Caki2 (cell line): ENCODE results near the gene ATRNL1. TPM values are rescaled to one million over a fixed set of nuclear protein-coding genes. Genes with fewer than 3 reads are reported as not detected.
"Not testable (repeated sequence)": the region's sequence is repeated elsewhere in the genome, so short reads cannot be mapped to it uniquely, and the experiment has no call there.

ENCODE experiments used
- DNase-seq: peaks from one replicate; pipeline ENCODE4 v3.0.0-alpha.2; 2015; ENCODE audit warnings: low read depth
- in situ Hi-C: cut with HindIII; loops from 2 replicates; pipeline ENCODE4 v1.10.0; 2016; ENCODE audit warnings: low sequenced_read_pairs, low pct_unique_long_range_greater_than_20kb, mixed read lengths
- total RNA-seq: library from RNA; depleted of rRNA; stranded (reverse); fragments of >200 nt; shearing (Covaris generic); gene quantifications from 2 replicates; pipeline ENCODE4 v1.2.3, GENCODE V29; 2014; ENCODE audit warnings: low replicate concordance

The ATRNL1 gene
- total RNA-seq, 1 experiment from 2014 or later: 137 TPM

DNA sequence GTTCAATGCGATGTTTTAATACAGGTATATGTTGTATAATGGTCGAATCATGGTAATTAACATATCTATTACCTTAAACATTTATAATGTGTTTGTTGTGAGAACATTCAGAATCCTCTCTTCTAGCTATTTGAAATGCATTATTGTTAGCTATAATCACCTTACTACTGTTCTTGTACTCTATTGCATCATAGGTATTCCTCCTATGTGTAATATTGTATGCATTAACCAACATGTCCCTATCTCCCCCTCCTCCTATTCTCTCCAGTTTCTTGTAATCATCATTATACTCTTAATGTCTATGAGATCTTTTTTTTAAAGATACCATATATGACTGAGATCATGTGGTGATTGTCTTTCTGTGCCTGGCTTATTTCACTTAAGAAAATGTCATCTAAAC is 235.2 kb downstream of the ATRNL1 start:
- DNase-seq: no peak
- in situ Hi-C loops: no loop called here

DNA sequence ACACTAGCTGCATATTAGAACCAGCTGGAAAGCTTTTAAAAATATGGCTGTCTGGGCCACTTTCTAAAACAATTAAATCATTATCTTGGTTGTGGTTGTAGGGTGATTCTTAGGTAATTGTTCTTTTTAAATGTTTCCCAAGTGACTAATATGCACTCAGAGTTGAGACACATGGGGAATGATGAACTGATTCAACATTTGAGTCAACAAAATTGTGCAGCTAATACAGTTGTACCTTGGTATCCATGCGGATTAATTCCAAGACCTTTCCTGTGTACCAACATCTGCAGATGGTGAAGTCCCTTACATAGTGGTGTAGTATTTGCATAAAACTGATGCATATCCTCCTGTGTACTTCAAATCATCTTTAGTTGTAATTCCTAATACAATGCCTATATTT is 242.2 kb downstream of the ATRNL1 start:
- in situ Hi-C loops: no loop called here

DNA sequence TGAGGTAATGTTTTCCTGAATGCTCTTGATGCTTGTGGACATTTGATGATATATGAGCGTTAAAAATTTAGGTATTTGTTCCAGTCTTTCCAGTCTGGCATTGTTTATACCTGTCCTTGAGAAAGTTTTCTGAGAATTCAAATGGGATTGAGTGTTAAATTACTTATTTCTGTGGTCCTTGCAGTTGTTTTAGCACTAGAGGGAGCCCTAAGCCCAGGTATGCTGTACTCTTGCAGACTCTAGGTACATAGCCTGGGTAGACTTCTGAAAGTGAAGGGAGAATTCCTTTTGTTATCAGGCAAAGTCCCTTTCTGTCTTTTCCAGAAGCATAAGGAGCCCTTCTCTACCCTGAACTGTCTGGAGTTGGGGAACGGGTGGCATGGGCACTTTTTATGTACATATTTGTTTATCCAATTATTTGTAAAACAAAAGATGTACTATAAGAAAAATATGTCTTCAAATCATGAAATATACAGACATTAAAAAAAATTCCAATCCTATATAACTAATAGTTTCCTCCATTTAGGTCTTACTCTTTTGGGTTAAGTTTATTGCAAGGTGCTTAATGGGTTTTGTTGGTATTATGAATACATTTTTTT is 262.1 kb downstream of the ATRNL1 start:
- in situ Hi-C loops: no loop called here

More for the DNA sequence above, 242.2 kb downstream of the ATRNL1 start:
- DNase-seq: no peak

DNA sequence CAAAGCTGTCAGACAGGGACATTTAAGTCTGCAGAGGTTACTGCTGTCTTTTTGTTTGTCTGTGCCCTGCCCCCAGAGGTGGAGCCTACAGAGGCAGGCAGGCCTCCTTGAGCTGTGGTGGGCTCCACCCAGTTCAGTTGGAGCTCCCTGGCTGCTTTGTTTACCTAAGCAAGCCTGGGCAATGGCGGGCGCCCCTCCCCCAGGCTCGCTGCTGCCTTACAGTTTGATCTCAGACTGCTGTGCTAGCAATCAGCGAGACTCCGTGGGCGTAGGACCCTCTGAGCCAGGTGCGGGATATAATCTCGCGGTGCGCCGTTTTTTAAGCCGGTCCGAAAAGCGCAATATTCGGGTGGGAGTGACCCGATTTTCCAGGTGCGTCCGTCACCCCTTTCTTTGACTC is 274.8 kb downstream of the ATRNL1 start:
- DNase-seq, in situ Hi-C loops: not testable (repeated sequence)

More for the DNA sequence above, 262.1 kb downstream of the ATRNL1 start:
- DNase-seq: peak; percentile 29

DNA sequence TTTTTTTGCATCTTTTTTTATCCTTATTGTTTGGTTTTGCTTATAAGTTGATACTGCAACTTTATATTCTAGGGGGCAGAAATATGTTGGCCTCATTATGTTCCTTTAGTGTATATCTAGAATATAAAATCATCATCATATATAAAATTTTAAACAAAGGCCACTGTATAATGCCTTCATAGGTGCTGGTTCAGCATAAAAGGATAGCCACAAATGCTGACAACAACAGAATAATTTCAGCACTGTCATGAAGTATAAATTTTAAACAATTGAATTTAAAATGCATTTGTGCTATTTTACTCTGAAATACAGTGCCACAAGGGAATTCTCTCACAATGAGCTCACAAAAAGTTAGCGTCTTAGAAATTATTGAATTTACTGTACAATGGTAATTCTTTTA is 285.9 kb downstream of the ATRNL1 start:
- in situ Hi-C loops: no loop called here
- no peak for DNase-seq

DNA sequence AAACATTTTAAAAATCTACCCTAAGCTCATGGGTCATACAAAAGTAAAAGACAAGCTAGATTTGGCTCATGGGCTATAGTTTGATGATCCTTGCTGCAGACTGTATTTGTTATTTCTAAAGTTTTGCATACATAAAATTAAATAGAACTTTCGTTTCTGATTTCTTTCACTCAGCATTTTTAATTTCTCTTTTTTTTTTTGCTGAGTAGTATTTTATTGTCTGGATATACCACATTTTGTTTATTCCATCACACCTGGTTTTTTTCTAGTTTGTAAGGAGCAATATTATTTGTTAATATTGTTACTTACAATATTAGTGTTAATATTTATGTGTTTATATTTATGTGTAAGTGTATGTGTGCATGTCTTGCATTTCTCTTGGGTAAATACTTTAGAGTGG is 291.5 kb downstream of the ATRNL1 start:
- in situ Hi-C loops: no loop called here

DNA sequence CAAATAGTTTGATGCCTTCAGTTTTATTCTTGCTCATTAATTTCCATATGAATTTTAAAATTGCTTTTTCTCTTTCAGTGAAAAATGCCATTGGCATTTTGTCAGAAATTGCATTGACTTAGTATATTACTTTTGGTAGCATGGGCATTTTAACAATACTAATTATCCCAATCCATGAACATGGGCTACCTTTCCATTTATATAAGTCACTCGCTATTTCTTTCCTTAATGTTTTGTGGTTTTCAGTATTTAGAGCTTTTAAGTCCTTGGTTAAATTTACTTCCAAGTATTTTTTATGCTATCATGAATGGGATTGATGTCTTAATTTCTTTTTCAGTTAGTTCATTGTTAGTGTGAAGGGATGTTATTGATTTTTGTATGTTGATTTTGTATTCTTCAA is 297.4 kb downstream of the ATRNL1 start:
- in situ Hi-C loops: no loop called here
- no peak for DNase-seq

More for the DNA sequence above, 291.5 kb downstream of the ATRNL1 start:
- no peak for DNase-seq

DNA sequence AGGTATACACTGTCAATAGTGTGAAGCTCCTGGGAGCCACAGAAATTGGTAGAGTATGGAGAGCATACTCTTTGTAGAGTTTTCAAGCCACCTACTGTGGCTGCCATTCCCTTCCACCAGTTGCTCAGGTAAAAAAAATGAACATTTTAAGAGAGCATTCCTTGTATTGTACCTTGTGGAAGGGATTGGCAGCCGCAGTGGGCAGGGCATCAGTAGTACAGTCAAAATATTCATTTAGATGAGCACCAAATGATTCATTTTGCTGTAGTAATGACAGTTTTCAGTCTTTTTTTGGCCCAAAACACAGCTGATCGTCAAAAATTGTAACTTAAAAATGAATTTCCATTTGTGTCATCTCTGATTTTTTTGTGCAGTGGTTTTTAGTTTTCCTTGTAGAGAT is 304.9 kb downstream of the ATRNL1 start:
- no peak for DNase-seq
- in situ Hi-C loops: no loop called here

DNA sequence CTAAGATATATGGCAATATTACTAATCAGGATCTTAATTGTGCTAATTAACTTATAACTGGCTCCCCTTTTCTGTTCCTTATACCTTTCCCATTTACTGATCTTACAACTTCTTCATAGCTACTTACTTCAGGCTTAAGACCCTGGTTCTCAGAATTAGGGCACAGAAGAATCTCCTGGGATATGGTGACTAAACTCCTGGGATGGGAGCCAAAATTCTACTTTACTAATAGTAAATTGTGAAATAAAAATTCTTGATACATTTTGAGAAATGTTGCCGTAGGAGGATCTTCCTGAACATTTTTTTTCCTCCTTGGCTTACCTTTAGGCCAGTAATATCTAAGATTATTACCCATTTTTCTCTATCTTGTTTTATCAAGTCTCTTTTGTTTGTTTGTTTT is 309.5 kb downstream of the ATRNL1 start:
- in situ Hi-C loops: no loop called here
- DNase-seq: no peak

DNA sequence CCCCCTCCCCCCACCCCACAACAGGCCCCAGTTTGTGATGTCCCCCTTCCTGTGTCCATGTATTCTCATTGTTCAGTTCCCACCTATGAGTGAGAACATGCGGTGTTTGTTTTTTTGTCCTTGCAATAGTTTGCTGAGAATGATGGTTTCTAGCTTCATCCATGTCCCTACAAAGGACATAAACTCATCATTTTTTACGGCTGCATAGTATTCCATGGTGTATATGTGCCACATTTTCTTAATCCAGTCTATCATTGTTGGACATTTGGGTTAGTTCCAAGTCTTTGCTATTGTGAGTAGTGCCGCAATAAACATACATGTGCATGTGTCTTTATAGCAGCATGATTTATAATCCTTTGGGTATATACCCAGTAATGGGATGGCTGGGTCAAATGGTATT is 312.7 kb downstream of the ATRNL1 start:
- in situ Hi-C loops, DNase-seq: not testable (repeated sequence)

DNA sequence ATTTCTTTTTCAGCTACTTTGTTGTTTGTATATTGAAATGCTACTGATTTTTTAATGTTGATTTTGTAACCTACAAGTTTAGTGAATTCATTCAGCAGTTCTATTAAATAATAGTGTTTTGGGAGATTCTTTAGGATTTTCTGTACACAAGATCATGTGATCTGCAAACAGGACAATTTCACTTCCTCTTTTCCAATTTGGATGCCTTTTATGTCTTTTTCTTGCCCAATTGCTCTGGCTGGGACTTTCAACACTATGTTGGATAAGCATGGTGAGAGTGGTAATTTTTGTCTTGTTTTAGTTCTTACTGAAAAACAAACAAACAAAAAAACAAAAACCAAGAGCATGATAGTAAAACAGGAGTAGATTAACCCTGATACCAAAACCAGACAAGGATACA is 316.2 kb downstream of the ATRNL1 start:
- in situ Hi-C loops: no loop called here
- DNase-seq: no peak

DNA sequence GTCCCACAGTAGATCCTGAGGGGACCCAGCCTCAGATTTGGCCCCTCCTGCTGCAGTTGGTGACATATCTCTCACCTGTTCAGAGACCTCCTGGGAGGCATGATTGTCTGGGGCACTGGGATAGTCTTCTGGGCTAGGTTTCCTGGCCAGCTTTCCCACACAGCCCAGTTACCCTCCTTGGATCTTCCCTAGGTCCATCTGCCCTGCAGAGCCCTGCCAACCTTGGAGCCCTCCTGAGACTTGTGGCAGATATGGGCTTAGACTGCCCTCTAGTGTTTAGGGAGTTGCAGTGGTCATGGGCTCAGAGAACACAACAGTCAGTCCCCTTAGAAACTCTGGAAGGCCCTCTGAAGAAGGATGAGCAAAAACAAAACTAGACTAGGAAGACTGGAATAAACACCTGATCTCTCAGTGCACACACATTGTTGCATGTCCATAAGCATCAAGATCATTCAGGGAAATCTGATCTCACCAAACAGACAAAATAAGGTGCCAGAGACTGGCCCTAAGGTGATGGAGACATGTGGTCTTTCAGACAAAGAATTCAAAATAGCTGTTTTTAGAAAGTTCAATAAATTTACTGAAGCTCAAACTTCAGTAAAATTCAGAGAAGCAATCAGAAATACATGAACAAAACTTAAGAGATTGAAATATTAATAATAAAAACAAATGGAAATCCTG is 324.6 kb downstream of the ATRNL1 start:
- in situ Hi-C loops: no loop called here
- DNase-seq: no peak

DNA sequence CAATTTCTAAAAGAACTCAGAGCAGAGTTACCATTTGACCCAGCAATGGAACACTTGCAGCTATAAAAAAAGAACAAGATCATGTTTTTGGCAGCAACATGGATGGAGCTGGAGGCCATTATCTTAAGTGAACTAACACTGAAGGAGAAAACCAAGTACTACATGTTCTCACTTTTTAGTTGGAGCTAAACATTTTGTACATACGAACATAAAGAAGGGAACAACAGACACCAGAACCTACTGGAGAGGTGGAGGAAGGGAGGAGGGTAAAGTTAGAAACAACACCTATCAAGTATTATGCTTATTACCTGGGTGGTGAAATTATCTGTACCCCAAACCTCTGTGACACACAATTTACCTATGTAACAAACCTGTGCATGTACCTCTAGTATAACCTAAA is 329.5 kb downstream of the ATRNL1 start:
- in situ Hi-C loops: no loop called here
- DNase-seq: no peak

DNA sequence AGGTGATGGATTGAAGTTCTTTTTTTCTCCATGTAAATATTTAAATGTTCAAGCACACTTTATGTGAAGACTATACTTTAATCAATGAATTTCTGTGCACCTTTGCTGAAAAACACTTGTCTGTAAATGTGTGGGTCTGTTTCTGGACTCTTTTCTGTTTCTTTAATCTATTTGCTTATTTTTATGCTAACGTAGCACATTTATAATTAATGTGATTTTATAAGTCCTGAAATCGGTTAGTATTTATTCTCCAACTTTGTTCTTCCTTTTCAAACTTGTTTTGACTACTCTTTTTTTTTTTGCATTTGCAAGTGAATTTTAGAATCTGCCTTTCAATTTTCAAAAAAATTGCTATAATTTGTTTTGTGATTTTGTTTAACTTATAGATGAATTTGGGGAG is 334.4 kb downstream of the ATRNL1 start:
- no peak for DNase-seq
- in situ Hi-C loops: no loop called here

DNA sequence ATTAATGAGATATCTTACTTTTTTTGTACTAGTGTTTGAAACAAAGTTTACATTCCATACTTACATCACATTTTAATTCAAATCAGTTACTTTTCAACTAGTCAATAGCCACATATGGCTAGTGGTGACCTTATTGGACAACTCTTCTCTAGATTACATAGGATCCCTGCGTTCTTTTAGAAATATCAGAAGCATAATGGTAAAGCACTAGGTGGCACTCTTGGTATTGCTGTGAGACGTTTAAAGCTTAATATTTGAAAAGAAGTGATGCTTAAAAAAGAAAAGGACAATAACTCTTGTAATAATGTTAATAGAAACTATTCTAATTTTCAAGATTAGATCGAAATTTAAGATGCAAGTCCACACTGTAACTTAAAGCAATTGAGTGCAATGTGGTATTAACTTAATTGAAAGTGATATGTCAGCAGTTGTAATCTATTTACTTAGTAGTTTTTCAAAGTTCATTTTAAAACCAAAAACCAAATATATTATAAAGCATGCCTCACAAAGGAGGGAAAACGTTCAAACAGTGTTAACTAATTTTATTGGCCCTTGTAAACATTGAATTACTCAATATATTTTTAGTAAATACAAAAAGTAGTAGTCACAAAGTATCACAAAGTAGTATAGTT is 339.1 kb downstream of the ATRNL1 start:
- in situ Hi-C loops: no loop called here

DNA sequence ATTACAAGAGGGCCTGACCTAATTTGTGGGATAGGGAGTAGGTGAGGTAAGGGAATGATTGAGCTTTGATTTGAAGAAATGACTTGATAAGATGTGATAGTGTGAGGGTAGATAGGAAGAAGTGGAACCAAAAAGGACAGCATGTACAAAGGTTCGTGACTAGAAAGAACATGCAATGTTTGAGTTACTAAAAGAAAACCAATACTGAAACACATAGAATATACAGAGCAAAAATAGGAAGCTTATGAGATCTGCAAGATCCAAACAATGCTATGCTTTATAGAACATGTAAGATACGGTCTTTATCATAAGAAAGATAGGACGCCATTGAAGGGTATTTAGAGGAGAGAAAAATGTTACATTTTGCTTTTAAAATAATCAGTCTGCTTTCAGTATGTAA is 343.8 kb downstream of the ATRNL1 start:
- DNase-seq: no peak
- in situ Hi-C loops: no loop called here

More for the DNA sequence above, 339.1 kb downstream of the ATRNL1 start:
- no peak for DNase-seq

DNA sequence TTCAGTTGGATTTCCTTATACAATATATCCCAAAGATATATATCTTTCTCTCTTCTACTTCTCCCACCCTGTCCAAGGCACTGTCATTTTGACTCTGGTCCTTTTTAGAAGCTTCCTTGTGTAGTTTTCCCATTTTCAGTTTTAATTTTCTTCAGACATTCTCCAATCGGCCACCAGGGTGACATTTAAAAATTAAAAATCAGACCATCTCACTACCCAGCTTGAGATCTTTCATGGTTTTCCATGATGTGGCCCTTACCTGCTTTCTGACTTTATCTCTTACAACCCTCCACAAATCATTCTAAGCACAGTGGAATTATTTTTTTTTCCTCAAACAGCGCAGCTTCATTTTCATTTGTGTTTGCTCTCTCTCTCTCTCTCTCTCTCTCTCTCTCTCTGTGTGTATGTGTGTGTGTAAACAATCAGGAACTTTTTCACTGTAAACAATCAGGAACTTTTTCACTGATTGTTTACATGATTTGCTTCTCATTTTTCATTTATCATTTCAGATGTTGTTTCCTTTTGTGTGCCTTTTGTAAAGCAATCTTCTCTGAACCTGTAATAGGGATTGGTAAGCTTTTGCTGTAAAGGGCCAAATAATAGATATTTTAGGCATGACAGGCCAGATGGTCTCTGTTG is 348.9 kb downstream of the ATRNL1 start:
- DNase-seq: no peak
- in situ Hi-C loops: no loop called here

DNA sequence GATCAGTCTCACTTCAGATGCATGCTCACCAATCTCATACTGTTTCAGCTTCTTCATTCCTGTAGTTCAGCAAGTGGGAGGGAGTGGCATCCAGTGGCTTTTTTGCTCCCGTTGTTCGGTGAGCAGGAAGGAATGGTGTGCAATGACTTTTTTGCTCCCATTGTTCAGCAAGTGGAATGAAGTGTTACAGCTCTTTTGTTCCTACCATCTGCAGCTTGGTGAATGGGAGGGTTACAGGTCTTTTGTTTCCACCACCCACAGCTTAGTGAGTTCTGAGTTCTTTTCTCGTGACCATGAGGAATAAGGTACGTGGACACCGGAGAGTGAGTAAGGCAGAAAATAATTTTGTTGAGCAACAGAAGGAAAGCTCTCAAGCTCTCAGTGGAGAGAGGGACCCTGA is 363.6 kb downstream of the ATRNL1 start:
- DNase-seq: no peak
- in situ Hi-C loops: no loop called here

DNA sequence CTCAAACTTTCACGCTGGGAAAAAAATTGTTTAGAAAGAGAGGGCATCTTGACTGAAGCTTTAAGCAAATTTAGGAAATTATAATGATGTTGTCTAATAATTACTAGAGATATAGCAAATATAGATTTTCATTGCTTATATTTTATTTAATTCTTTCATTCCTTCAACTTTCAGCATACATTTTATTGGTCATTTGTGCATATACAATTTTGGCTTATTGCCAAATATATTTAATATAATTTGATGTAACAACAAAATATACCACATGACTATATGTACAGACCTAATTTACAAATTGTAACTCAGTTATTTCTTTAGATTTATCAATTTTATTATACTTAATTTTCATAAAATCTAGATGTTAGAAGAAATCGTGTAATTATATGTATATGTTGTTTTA is 390.1 kb downstream of the ATRNL1 start:
- in situ Hi-C loops: no loop called here

More for the DNA sequence above, 390.1 kb downstream of the ATRNL1 start:
- no peak for DNase-seq
